Activated T-cell treated with anti-CD3 and anti-CD28 coated beads, Interleukin-2, amount 50 U/mL, for 48 hours (primary cell): Measurements from ENCODE around the gene PFKFB3.
"Not testable (repeated sequence)": the region's sequence is repeated elsewhere in the genome, so short reads cannot be mapped to it uniquely, and the experiment has no call there.

Experiments used
- DNase-seq, 2 experiments: peaks; one replicate each; pipeline ENCODE4 v3.0.0-alpha.2; 2020

The PFKFB3 gene

GRCh38 chr10:6179078-6179477, 23.7 kb upstream of the PFKFB3 start:
- no peak for DNase-seq

GRCh38 chr10:6180480-6181110, 22.1 kb upstream of the PFKFB3 start:
- DNase-seq: no peak

- no peak for DNase-seq
These were observed 21.5 kb upstream of the PFKFB3 start for GRCh38 chr10:6181249-6181648.

- DNase-seq: no peak
These were observed 20.2 kb upstream of the PFKFB3 start for GRCh38 chr10:6182454-6183098.

GRCh38 chr10:6185039-6185716, 17.6 kb upstream of the PFKFB3 start:
- no peak for DNase-seq

- no peak for DNase-seq
These were observed 15.9 kb upstream of the PFKFB3 start for GRCh38 chr10:6186894-6187256.

- no peak for DNase-seq
These were observed 15.5 kb upstream of the PFKFB3 start for GRCh38 chr10:6187278-6187677.

GRCh38 chr10:6190033-6190432, 12.7 kb upstream of the PFKFB3 start:
- DNase-seq: not testable (repeated sequence)

- no peak for DNase-seq
These were observed 11.6 kb upstream of the PFKFB3 start for GRCh38 chr10:6191147-6191546.

- DNase-seq: no peak
These were observed 11.2 kb upstream of the PFKFB3 start for GRCh38 chr10:6191569-6191968.

- not testable (repeated sequence) for DNase-seq
These were observed 9.4 kb upstream of the PFKFB3 start for GRCh38 chr10:6193342-6193741.

- DNase-seq: no peak
These were observed 8.4 kb upstream of the PFKFB3 start for GRCh38 chr10:6194311-6194710.

- DNase-seq: no peak
These were observed 7.4 kb upstream of the PFKFB3 start for GRCh38 chr10:6195376-6195775.

- no peak for DNase-seq
These were observed 6.9 kb upstream of the PFKFB3 start for GRCh38 chr10:6195846-6196245.

- not testable (repeated sequence) for DNase-seq
These were observed 6.2 kb upstream of the PFKFB3 start for GRCh38 chr10:6196524-6196923.

- DNase-seq: no peak
These were observed 5.4 kb upstream of the PFKFB3 start for GRCh38 chr10:6197321-6197720.

- DNase-seq: no peak
These were observed 4.6 kb upstream of the PFKFB3 start for GRCh38 chr10:6198171-6198570.

GRCh38 chr10:6199131-6199733, 3.5 kb upstream of the PFKFB3 start:
- DNase-seq: no peak

GRCh38 chr10:6200440-6200733, 2.3 kb upstream of the PFKFB3 start:
- no peak for DNase-seq

GRCh38 chr10:6200734-6201515, 1.8 kb upstream of the PFKFB3 start:
- peak; percentile 69 to 74 for DNase-seq

GRCh38 chr10:6201516-6201975, 1.2 kb upstream of the PFKFB3 start:
- peak; percentile 88 to 91 for DNase-seq

- DNase-seq: peak in 1 of 2 experiments; percentile 56
These were observed 541 bp upstream of the PFKFB3 start for GRCh38 chr10:6202098-6202683.
